Neural progenitor cell (in vitro differentiated cells): Measurements from ENCODE around the gene ITPRID1. TPM values are rescaled to one million over a fixed set of nuclear protein-coding genes. Genes with fewer than 3 reads are reported as not detected.

Experiments
- DNase-seq: peaks from one replicate; pipeline ENCODE4 v3.0.0-alpha.2; 2016; ENCODE audit warnings: low spot score
- H2AFZ ChIP-seq: fragments of 200-600 bp; sonication (generic); replicated peaks from 2 replicates; pipeline ENCODE4 v1.6.1; 2016; ENCODE audit warnings: antibody characterized with exemption
- H3F3A ChIP-seq: fragments of 200-600 bp; sonication (generic); 2 replicates; pipeline ENCODE4 v1.6.1; 2016; ENCODE audit warnings: antibody characterized with exemption, low read depth
- H3K27ac ChIP-seq: fragments of 200-600 bp; sonication (generic); 2 replicates; pipeline ENCODE4 v1.5.1; 2016; ENCODE audit warnings: mild to moderate bottlenecking
- H3K27me3 ChIP-seq: fragments of 200-600 bp; sonication (generic); 2 replicates; pipeline ENCODE4 v1.6.1; 2016; ENCODE audit warnings: mild to moderate bottlenecking, moderate library complexity
- H3K36me3 ChIP-seq: fragments of 200-600 bp; sonication (generic); 2 replicates; pipeline ENCODE4 v1.5.1; 2016
- H3K4me1 ChIP-seq: fragments of 200-600 bp; sonication (generic); 2 replicates; pipeline ENCODE4 v1.6.1; 2016; ENCODE audit warnings: mixed run types
- H3K4me2 ChIP-seq: fragments of 200-600 bp; sonication (generic); 2 replicates; pipeline ENCODE4 v1.6.1; 2016
- H3K4me3 ChIP-seq: fragments of 200-600 bp; sonication (generic); 2 replicates; pipeline ENCODE4 v1.5.1; 2016
- H3K79me2 ChIP-seq: fragments of 200-600 bp; sonication (generic); 2 replicates; pipeline ENCODE4 v1.6.1; 2016; ENCODE audit warnings: low read depth
- H3K9ac ChIP-seq: fragments of 200-600 bp; sonication (generic); 2 replicates; pipeline ENCODE4 v1.6.1; 2016
- H3K9me3 ChIP-seq: fragments of 200-600 bp; sonication (generic); 2 replicates; pipeline ENCODE4 v1.5.1; 2016; ENCODE audit warnings: low read depth
- H4K20me1 ChIP-seq: fragments of 200-600 bp; sonication (generic); 2 replicates; pipeline ENCODE4 v1.6.1; 2016; ENCODE audit warnings: low read depth
- H3K27ac Mint-ChIP-seq: 3 replicates; pipeline ENCODE4 v1.8.0; 2021; ENCODE audit warnings: mixed read lengths
- H3K27me3 Mint-ChIP-seq: 2 replicates; pipeline ENCODE4 v1.8.0; 2022; ENCODE audit warnings: low read depth, mild to moderate bottlenecking, inconsistent platforms, moderate library complexity, mixed read lengths; ENCODE audit not compliant: insufficient read depth
- H3K36me3 Mint-ChIP-seq: 3 replicates; pipeline ENCODE4 v1.8.0; 2021; ENCODE audit warnings: mixed read lengths
- H3K4me1 Mint-ChIP-seq: 3 replicates; pipeline ENCODE4 v1.8.0; 2021; ENCODE audit warnings: mixed read lengths
- H3K4me3 Mint-ChIP-seq: 3 replicates; pipeline ENCODE4 v1.8.0; 2021; ENCODE audit warnings: mild to moderate bottlenecking, moderate library complexity, mixed read lengths
- H3K9me3 Mint-ChIP-seq: 3 replicates; pipeline ENCODE4 v1.8.0; 2020; ENCODE audit warnings: mixed read lengths
- CTCF ChIP-seq: fragments of 200-600 bp; sonication (generic); IDR thresholded peaks from 2 replicates; pipeline ENCODE4 v1.5.1; 2017; ENCODE audit warnings: antibody characterized with exemption, mild to moderate bottlenecking
- EZH2 ChIP-seq: fragments of 200-600 bp; sonication (generic); IDR thresholded peaks from 2 replicates; pipeline ENCODE4 v1.6.1; 2017; ENCODE audit warnings: antibody characterized with exemption, mild to moderate bottlenecking, moderate library complexity
- EZH2phosphoT487 ChIP-seq: fragments of 200-600 bp; sonication (generic); IDR thresholded peaks from 2 replicates; pipeline ENCODE4 v1.6.1; 2017; ENCODE audit warnings: antibody characterized with exemption
- total RNA-seq: library from RNA; depleted of rRNA; stranded (reverse); fragments of >200 nt; gene quantifications from 2 replicates; pipeline ENCODE4 v1.2.3, GENCODE V29; 2015; ENCODE audit warnings: low replicate concordance

ITPRID1 gene
- total RNA-seq, 1 donor from 2014 or later: not detected

- no peak overlapping the region for H3K4me2 ChIP-seq
- Mint-ChIP-seq H3K9me3 (no peaks in the 10 kb centered on the region), H3K27ac (peak overlapping the region; percentile 5)
Measured at GRCh38 chr7:31478018-31478417, 35.9 kb upstream of the ITPRID1 start.

GRCh38 chr7:31478721-31479120 lies 35.2 kb upstream of the ITPRID1 start:
- TF ChIP-seq EZH2phosphoT487 (no peak), CTCF (no peak), EZH2 (no peak)
- no peak overlapping the region for H3K4me3 Mint-ChIP-seq
- no peaks in the 10 kb centered on the region for H3K79me2 ChIP-seq
- H3K27ac ChIP-seq: no peak overlapping the region
- peaks cover 2% of the 10 kb centered on the region for H3K27me3 Mint-ChIP-seq
- no peaks in the 10 kb centered on the region for H3F3A ChIP-seq
- H3K27me3 ChIP-seq: no peaks in the 10 kb centered on the region
- DNase-seq: no peak
- H3K9me3 ChIP-seq: no peaks in the 10 kb centered on the region
- H3K27ac Mint-ChIP-seq: no peak overlapping the region
- H3K36me3 Mint-ChIP-seq: no peaks in the 10 kb centered on the region
- H3K9me3 Mint-ChIP-seq: no peaks in the 10 kb centered on the region
- H3K4me1 ChIP-seq: peaks cover 13% of the 10 kb centered on the region
- peak overlapping the region; percentile 76 for H2AFZ ChIP-seq
- no peak overlapping the region for H3K9ac ChIP-seq
- no peaks in the 10 kb centered on the region for H4K20me1 ChIP-seq
- H3K4me1 Mint-ChIP-seq: peaks cover 11% of the 10 kb centered on the region
- H3K36me3 ChIP-seq: no peaks in the 10 kb centered on the region
- no peak overlapping the region for H3K4me2 ChIP-seq
- no peak overlapping the region for H3K4me3 ChIP-seq

More at GRCh38 chr7:31478018-31478417, 35.9 kb upstream of the ITPRID1 start:
- Histone ChIP-seq H3K27me3 (no peaks in the 10 kb centered on the region), H3K9ac (no peak overlapping the region), H3F3A (no peaks in the 10 kb centered on the region), H3K36me3 (no peaks in the 10 kb centered on the region), H2AFZ (no peak overlapping the region), H3K9me3 (no peaks in the 10 kb centered on the region), H3K79me2 (no peaks in the 10 kb centered on the region), H3K4me3 (no peak overlapping the region), H3K27ac (no peak overlapping the region), H3K4me1 (peaks cover 13% of the 10 kb centered on the region), H4K20me1 (no peaks in the 10 kb centered on the region)
- Mint-ChIP-seq H3K27me3 (peaks cover 2% of the 10 kb centered on the region), H3K4me3 (no peak overlapping the region), H3K36me3 (no peaks in the 10 kb centered on the region), H3K4me1 (peaks cover 11% of the 10 kb centered on the region)
- DNase-seq: no peak
- TF ChIP-seq EZH2phosphoT487 (no peak), EZH2 (no peak), CTCF (no peak)

GRCh38 chr7:31487071-31487470 lies 26.8 kb upstream of the ITPRID1 start:
- DNase-seq: no peak
- no peak overlapping the region for H2AFZ ChIP-seq

More at GRCh38 chr7:31487071-31487470, 26.8 kb upstream of the ITPRID1 start:
- no peaks in the 10 kb centered on the region for H3K9me3 ChIP-seq
- TF ChIP-seq EZH2 (no peak), EZH2phosphoT487 (no peak), CTCF (no peak)
- no peaks in the 10 kb centered on the region for H4K20me1 ChIP-seq
- no peak overlapping the region for H3K4me3 ChIP-seq
- Mint-ChIP-seq H3K36me3 (no peaks in the 10 kb centered on the region), H3K27ac (no peak overlapping the region), H3K27me3 (no peaks in the 10 kb centered on the region), H3K4me3 (no peak overlapping the region), H3K4me1 (peaks cover 2% of the 10 kb centered on the region), H3K9me3 (peaks cover 3% of the 10 kb centered on the region)
- no peaks in the 10 kb centered on the region for H3K36me3 ChIP-seq
- no peak overlapping the region for H3K4me2 ChIP-seq
- H3K27me3 ChIP-seq: no peaks in the 10 kb centered on the region
- no peaks in the 10 kb centered on the region for H3K4me1 ChIP-seq
- no peaks in the 10 kb centered on the region for H3F3A ChIP-seq
- H3K79me2 ChIP-seq: no peaks in the 10 kb centered on the region
- H3K27ac ChIP-seq: no peak overlapping the region
- no peak overlapping the region for H3K9ac ChIP-seq
